Endothelial cell of umbilical vein (primary cell): ENCODE measurements around the gene PALMD.

ENCODE experiments used
- CTCF ChIP-seq, 2 donors: IDR thresholded peaks; 1 replicate in 1 of 2; 2 replicates in 1 of 2; pipeline ENCODE4 v1.5.1; 2011; ENCODE audit warnings: low read length in 2 of 2, mild to moderate bottlenecking in 2 of 2, moderate library complexity in 2 of 2, control low read depth in 1 of 2, inconsistent platforms in 1 of 2, low read depth in 1 of 2; ENCODE audit not compliant: insufficient read depth in 1 of 2; ENCODE audit errors: extremely low read depth in 1 of 2
- POLR2A ChIP-seq: IDR thresholded peaks from 2 replicates; pipeline ENCODE4 v1.6.1; 2012; ENCODE audit warnings: low read depth, mild to moderate bottlenecking, control low read depth, low read length
- POLR2AphosphoS5 ChIP-seq: IDR thresholded peaks from 2 replicates; pipeline ENCODE4 v1.6.1; 2012; ENCODE audit warnings: low read depth, mild to moderate bottlenecking, control low read depth, low read length, moderate library complexity; ENCODE audit not compliant: insufficient read depth

GRCh38 chr1:99738858-99739465 is 93.0 kb downstream of the PALMD start:
- no peak for TF ChIP-seq CTCF (IDR thresholded peaks at IDR 0.05; ENCODE audit: extremely low read depth in 1 of 2, insufficient read depth in 1 of 2, low read depth in 1 of 2, low read length in 2 of 2)
- no peak for TF ChIP-seq POLR2A
- TF ChIP-seq POLR2AphosphoS5, result no peak
